Fibroblast of villous mesenchyme (primary cell): Measurements from ENCODE around the gene LRIT1. TPM values are rescaled to one million over a fixed set of nuclear protein-coding genes. Genes with fewer than 3 reads are reported as not detected.

Experiments
- DNase-seq: peaks from one replicate; pipeline ENCODE4 v3.0.0-alpha.2; 2010; ENCODE audit warnings: low read depth
- H3K4me3 ChIP-seq: 2 replicates; pipeline ENCODE4 v1.5.1; 2011; ENCODE audit warnings: low read depth, mild to moderate bottlenecking, low read length
- total RNA-seq: library from RNA; depleted of rRNA; stranded (reverse); fragments of >200 nt; gene quantifications from 2 replicates; pipeline ENCODE4 v1.2.3, GENCODE V29; 2012
- TF ChIP-seq, protein P1 (sequence below): IDR thresholded peaks from 2 replicates; pipeline ENCODE4 v1.5.1; 2012; ENCODE audit warnings: low read depth, mild to moderate bottlenecking, low read length; ENCODE audit not compliant: insufficient read depth

LRIT1 gene
- total RNA-seq, 1 donor = not detected

DNA sequence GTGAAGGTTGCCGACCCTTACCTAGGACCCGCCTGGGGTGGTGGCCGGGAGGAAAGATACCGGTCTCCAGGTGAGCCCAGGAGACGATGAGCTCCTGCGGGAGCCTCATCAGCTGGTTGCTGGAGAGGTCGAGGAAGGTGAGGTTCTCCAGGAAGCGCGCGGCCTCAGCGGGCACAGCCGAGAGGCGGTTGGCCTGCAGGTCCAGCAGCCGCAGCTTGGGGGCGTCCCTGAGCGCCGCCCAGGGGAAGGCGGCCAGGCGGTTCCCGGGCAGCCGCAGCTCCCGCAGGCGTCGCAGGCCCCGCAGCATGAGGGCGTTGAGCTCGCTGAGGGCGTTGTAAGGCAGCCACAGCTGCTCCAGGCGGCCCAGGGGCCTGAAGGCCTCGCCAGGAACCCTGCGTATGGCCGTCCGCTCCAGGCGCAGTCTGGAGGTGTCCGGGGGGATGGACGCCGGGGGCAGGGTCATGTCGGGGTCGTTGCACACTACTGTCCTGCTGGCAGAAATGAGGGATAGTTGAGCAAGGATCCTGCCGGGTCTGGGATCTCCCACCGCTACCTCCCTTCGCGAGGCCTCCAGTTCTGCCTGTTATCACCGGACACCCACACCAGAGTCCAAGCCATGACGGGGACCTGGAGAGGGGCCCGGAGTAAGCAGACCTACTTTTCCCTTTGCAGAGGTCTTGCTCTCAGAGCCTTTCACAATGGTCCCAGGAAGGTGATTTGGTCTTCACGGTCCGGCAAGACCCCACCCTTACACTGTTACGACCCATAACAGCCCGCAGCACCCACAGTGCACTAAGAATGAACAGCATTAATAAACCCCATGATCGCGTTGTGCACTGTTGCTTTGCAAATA, 3.9 kb downstream of the LRIT1 start:
- TF ChIP-seq, protein P1, sequence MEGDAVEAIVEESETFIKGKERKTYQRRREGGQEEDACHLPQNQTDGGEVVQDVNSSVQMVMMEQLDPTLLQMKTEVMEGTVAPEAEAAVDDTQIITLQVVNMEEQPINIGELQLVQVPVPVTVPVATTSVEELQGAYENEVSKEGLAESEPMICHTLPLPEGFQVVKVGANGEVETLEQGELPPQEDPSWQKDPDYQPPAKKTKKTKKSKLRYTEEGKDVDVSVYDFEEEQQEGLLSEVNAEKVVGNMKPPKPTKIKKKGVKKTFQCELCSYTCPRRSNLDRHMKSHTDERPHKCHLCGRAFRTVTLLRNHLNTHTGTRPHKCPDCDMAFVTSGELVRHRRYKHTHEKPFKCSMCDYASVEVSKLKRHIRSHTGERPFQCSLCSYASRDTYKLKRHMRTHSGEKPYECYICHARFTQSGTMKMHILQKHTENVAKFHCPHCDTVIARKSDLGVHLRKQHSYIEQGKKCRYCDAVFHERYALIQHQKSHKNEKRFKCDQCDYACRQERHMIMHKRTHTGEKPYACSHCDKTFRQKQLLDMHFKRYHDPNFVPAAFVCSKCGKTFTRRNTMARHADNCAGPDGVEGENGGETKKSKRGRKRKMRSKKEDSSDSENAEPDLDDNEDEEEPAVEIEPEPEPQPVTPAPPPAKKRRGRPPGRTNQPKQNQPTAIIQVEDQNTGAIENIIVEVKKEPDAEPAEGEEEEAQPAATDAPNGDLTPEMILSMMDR = peak; percentile 28
- DNase-seq = no peak
- no peak overlapping the region for H3K4me3 ChIP-seq

DNA sequence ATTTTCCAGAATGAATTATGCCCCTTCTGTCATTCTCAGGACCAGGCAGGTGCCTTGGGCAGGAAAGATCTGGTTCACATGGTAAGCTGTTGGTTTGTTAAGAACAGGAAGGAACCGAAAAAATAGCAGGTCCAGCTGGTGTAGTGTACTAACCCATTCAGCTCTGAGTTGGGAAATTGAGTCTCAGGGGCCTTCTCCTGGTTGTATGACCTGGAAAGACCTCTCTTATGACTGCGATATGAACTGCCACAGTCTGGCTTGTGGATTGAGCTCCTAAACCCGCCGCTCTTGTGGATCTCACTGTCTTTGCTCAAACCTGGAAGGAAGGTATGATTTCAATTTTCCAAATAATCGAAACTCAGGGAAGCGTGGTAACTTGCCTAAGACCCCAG, 4.5 kb downstream of the LRIT1 start:
- TF ChIP-seq, protein P1 = no peak
- H3K4me3 ChIP-seq = no peak overlapping the region
- DNase-seq = no peak

DNA sequence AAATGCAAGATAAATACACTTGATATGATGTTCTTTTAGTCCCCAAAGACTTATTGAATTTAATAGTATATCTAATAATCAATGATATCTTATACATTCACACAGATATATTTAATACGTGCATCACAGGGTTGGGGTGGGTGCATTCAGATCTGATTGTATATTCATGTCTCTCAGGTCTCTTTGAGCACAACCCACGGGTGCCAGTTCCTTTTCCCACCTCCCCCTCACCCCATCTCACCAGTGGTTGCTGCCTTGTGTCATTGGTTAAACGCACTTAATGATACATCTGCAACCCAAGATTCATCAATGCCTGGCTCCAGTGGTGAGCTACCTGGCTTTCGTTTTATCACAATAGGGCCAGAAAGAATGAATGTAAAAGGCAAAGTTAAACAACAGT, 6.2 kb downstream of the LRIT1 start:
- no peak overlapping the region for H3K4me3 ChIP-seq
- TF ChIP-seq, protein P1 = no peak
- DNase-seq = no peak

DNA sequence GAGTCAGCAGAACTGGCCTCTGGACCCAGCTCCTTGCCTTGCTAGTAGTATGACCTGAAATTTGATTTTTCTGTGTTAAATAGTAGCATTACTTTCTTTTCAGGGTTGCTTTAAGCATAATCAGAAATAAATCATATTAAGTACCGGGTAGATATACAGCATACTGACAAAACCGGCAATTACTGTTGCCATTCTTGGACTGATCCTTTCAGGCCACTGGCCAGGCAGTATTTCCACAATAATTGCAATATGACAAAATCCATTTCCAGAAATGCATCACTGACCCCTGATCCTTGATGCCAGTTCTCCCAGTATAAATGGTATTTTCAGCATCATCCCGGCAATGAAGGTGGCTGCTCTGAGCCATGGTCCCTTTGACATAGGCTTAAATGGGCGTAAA, 6.9 kb downstream of the LRIT1 start:
- no peak for DNase-seq
- no peak overlapping the region for H3K4me3 ChIP-seq
- TF ChIP-seq, protein P1 = no peak

DNA sequence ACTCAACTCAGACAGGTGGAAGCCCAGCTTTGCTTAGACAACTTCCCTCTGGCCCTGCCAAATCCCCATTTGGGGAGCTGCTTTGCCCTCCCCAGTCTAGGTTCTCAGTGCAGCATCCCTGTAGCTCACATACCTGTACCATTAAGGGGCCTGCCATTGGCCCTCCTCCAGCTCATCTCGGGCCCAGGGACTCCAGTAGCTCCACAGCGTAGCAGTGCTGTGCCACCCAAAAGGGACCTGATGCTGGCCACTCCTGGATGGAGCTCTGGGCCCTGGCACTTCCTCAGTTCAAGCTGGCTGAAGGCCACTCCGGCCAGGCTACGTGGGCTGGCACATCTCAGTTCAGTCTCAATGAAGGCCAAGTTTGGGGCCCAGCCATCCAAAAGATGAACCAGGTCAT, 7.4 kb downstream of the LRIT1 start:
- DNase-seq = no peak
- TF ChIP-seq, protein P1 = no peak
- H3K4me3 ChIP-seq = no peak overlapping the region

DNA sequence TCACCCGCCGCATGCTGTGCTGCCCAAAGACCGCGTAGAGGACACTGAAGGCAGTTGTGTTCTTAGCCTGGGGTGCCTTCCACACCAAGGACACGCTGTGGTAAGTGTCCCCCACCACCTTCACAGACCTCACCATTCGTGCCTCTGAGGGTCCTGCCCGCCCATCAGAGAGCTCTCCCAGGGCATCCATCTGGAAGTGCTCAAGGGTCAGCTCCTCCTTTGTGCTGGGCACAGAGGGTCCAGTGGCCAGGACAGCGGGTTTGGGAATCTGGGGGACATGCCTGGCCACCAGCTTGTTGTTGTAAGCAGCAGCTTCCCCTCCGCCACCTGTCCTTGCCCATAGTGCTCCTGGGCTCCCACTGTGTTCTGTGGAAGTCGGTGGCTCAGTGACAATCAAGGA, 9.0 kb downstream of the LRIT1 start:
- no peak overlapping the region for H3K4me3 ChIP-seq
- DNase-seq = no peak
- TF ChIP-seq, protein P1 = no peak

DNA sequence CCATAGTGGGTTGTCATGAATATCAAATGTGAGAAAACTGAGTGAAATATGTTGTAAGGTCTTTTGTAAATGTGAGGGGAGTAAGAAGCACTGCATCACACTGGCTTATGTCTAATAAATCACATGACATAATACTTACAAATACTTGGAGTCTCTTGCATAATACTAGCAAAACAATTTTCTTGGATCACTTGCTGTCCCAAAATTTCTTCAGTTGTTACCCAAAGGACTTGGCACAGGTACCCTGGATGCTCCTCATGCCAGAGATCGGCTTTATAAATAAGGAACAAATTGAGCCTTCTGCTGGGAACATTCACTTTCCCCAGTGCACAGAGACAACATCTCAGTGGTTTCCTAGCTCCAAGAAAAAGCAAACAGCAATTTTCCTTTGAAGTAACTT, 11.0 kb downstream of the LRIT1 start:
- DNase-seq = no peak

More for the DNA sequence above, 11.0 kb downstream of the LRIT1 start:
- TF ChIP-seq, protein P1 = no peak
- H3K4me3 ChIP-seq = no peak overlapping the region
